ENCODE data around the gene SOST.
"Not testable (repeated sequence)": the region's sequence is repeated elsewhere in the genome, so short reads cannot be mapped to it uniquely, and the experiment has no call there.

DNA sequence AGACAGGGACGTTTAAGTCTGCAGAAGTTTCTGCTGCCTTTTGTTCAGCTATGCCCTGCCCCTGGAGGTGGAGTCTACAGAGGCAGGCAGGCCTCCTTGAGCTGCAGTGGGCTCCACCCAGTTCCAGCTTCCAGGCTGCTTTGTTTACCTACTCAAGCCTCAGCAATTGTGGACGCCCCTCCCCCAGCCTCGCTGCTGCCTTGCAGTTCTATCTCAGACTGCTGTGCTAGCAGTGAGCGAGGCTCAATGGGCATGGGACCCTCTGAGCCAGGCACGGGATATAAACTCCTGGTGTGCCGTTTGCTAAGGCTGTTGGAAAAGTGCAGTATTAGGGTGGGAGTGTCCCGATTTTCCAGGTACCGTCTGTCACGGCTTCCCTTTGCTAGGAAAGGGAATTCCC, 39.4 kb upstream of the SOST start:
- TF ChIP-seq, protein P1, sequence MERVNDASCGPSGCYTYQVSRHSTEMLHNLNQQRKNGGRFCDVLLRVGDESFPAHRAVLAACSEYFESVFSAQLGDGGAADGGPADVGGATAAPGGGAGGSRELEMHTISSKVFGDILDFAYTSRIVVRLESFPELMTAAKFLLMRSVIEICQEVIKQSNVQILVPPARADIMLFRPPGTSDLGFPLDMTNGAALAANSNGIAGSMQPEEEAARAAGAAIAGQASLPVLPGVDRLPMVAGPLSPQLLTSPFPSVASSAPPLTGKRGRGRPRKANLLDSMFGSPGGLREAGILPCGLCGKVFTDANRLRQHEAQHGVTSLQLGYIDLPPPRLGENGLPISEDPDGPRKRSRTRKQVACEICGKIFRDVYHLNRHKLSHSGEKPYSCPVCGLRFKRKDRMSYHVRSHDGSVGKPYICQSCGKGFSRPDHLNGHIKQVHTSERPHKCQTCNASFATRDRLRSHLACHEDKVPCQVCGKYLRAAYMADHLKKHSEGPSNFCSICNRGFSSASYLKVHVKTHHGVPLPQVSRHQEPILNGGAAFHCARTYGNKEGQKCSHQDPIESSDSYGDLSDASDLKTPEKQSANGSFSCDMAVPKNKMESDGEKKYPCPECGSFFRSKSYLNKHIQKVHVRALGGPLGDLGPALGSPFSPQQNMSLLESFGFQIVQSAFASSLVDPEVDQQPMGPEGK (CRISPR knock-in tag; IDR thresholded peaks at IDR 0.05; ENCODE audit: borderline replicate concordance) = not testable (repeated sequence)
- not testable (repeated sequence) for TF ChIP-seq ZNF70 (CRISPR knock-in tag; IDR thresholded peaks at IDR 0.05); SNAI2 (CRISPR knock-in tag; IDR thresholded peaks at IDR 0.05); PPARA (CRISPR knock-in tag; IDR thresholded peaks at IDR 0.05; ENCODE audit: borderline replicate concordance); OSR1 (CRISPR knock-in tag; IDR thresholded peaks at IDR 0.05); ZC3H10 (CRISPR knock-in tag; IDR thresholded peaks at IDR 0.05); ZNF565 (CRISPR knock-in tag; conservative IDR thresholded peaks at IDR 0.05; ENCODE audit: low read depth); TOX (CRISPR knock-in tag; IDR thresholded peaks at IDR 0.05; ENCODE audit: borderline replicate concordance); CSDC2 (CRISPR knock-in tag; IDR thresholded peaks at IDR 0.05); GLIS3 (CRISPR knock-in tag; IDR thresholded peaks at IDR 0.05); RARB (CRISPR knock-in tag; IDR thresholded peaks at IDR 0.05); ZFP3 (CRISPR knock-in tag; IDR thresholded peaks at IDR 0.05); ARNTL (CRISPR knock-in tag; IDR thresholded peaks at IDR 0.05; ENCODE audit: borderline replicate concordance, low read depth)
- TF ChIP-seq, protein P2, sequence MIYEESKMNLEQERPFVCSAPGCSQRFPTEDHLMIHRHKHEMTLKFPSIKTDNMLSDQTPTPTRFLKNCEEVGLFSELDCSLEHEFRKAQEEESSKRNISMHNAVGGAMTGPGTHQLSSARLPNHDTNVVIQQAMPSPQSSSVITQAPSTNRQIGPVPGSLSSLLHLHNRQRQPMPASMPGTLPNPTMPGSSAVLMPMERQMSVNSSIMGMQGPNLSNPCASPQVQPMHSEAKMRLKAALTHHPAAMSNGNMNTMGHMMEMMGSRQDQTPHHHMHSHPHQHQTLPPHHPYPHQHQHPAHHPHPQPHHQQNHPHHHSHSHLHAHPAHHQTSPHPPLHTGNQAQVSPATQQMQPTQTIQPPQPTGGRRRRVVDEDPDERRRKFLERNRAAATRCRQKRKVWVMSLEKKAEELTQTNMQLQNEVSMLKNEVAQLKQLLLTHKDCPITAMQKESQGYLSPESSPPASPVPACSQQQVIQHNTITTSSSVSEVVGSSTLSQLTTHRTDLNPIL (CRISPR knock-in tag; IDR thresholded peaks at IDR 0.05; ENCODE audit: low read depth) = not testable (repeated sequence)
